ENCODE data around the gene QTRT2. TPM values are rescaled to one million over a fixed set of nuclear protein-coding genes. Genes with fewer than 3 reads are reported as not detected.

The QTRT2 gene
- total RNA-seq, 1 donor from 2014 or later, result 12.5 TPM

GRCh38 chr3:114020907-114021306 is 35.6 kb upstream of the QTRT2 start:
- Mint-ChIP-seq H3K27me3 (ENCODE audit: low read depth) (no peaks in the 10 kb centered on the region), H3K27ac (ENCODE audit: unreplicated experiment) (no peak overlapping the region), H3K36me3 (ENCODE audit: low read depth) (no peaks in the 10 kb centered on the region), H3K4me3 (ENCODE audit: unreplicated experiment) (no peak overlapping the region), H3K4me1 (ENCODE audit: low read depth) (no peaks in the 10 kb centered on the region), H3K9me3 (ENCODE audit: low read depth) (no peaks in the 10 kb centered on the region)
- DNase-seq (ENCODE audit: low spot score), result no peak
- TF ChIP-seq CTCF (IDR thresholded peaks at IDR 0.05), result no peak

- H3K27ac Mint-ChIP-seq (ENCODE audit: unreplicated experiment), result no peak overlapping the region
- no peaks in the 10 kb centered on the region for H3K9me3 Mint-ChIP-seq (ENCODE audit: low read depth)
- TF ChIP-seq CTCF (IDR thresholded peaks at IDR 0.05), result no peak
- H3K4me3 Mint-ChIP-seq (ENCODE audit: unreplicated experiment), result no peak overlapping the region
- H3K27me3 Mint-ChIP-seq (ENCODE audit: low read depth), result no peaks in the 10 kb centered on the region
- H3K36me3 Mint-ChIP-seq (ENCODE audit: low read depth), result no peaks in the 10 kb centered on the region
- no peaks in the 10 kb centered on the region for H3K4me1 Mint-ChIP-seq (ENCODE audit: low read depth)
- DNase-seq (ENCODE audit: low spot score), result no peak
Measured at GRCh38 chr3:114022145-114022802, 34.3 kb upstream of the QTRT2 start.

- Mint-ChIP-seq H3K4me1 (ENCODE audit: low read depth) (no peaks in the 10 kb centered on the region), H3K9me3 (ENCODE audit: low read depth) (no peaks in the 10 kb centered on the region), H3K36me3 (ENCODE audit: low read depth) (peaks cover 3% of the 10 kb centered on the region), H3K4me3 (ENCODE audit: unreplicated experiment) (no peak overlapping the region), H3K27me3 (ENCODE audit: low read depth) (no peaks in the 10 kb centered on the region), H3K27ac (ENCODE audit: unreplicated experiment) (peak overlapping the region; percentile 1)
- TF ChIP-seq CTCF (IDR thresholded peaks at IDR 0.05), result no peak
- DNase-seq (ENCODE audit: low spot score), result no peak
Measured at GRCh38 chr3:114025451-114025850, 31.1 kb upstream of the QTRT2 start.

GRCh38 chr3:114026331-114026730 is 30.2 kb upstream of the QTRT2 start:
- no peaks in the 10 kb centered on the region for H3K27me3 Mint-ChIP-seq (ENCODE audit: low read depth)
- H3K36me3 Mint-ChIP-seq (ENCODE audit: low read depth), result peaks cover 3% of the 10 kb centered on the region
- DNase-seq (ENCODE audit: low spot score), result no peak
- no peaks in the 10 kb centered on the region for H3K4me1 Mint-ChIP-seq (ENCODE audit: low read depth)
- H3K27ac Mint-ChIP-seq (ENCODE audit: unreplicated experiment), result no peak overlapping the region
- no peak overlapping the region for H3K4me3 Mint-ChIP-seq (ENCODE audit: unreplicated experiment)
- TF ChIP-seq CTCF (IDR thresholded peaks at IDR 0.05), result no peak
- H3K9me3 Mint-ChIP-seq (ENCODE audit: low read depth), result no peaks in the 10 kb centered on the region

- TF ChIP-seq CTCF (IDR thresholded peaks at IDR 0.05), result no peak
- DNase-seq (ENCODE audit: low spot score), result no peak
- Mint-ChIP-seq H3K27ac (ENCODE audit: unreplicated experiment) (no peak overlapping the region), H3K27me3 (ENCODE audit: low read depth) (no peaks in the 10 kb centered on the region), H3K4me3 (ENCODE audit: unreplicated experiment) (no peak overlapping the region), H3K36me3 (ENCODE audit: low read depth) (peaks cover 6% of the 10 kb centered on the region), H3K4me1 (ENCODE audit: low read depth) (no peaks in the 10 kb centered on the region), H3K9me3 (ENCODE audit: low read depth) (no peaks in the 10 kb centered on the region)
Measured at GRCh38 chr3:114033721-114034120, 22.8 kb upstream of the QTRT2 start.

All from chondrocyte (in vitro differentiated cells).